ENCODE results near the gene ADGRV1.

The ADGRV1 gene

GRCh38 chr5:91200692-91201091 is 642.1 kb downstream of the ADGRV1 start:
- DNase-seq (ENCODE audit: low read depth), result no peak

- no peak for DNase-seq (ENCODE audit: low read depth)
Observed at GRCh38 chr5:91206103-91206502, 647.5 kb downstream of the ADGRV1 start.

GRCh38 chr5:91206734-91207133 is 648.1 kb downstream of the ADGRV1 start:
- DNase-seq (ENCODE audit: low read depth), result no peak

GRCh38 chr5:91207248-91207647 is 648.7 kb downstream of the ADGRV1 start:
- no peak for DNase-seq (ENCODE audit: low read depth)

- no peak for DNase-seq (ENCODE audit: low read depth)
Observed at GRCh38 chr5:91211997-91212713, 653.6 kb downstream of the ADGRV1 start.

GRCh38 chr5:91212714-91213092 is 654.1 kb downstream of the ADGRV1 start:
- no peak for DNase-seq (ENCODE audit: low read depth)
